H1 (cell line): ENCODE results near the gene ZSWIM6. TPM values are rescaled to one million over a fixed set of nuclear protein-coding genes. Genes with fewer than 3 reads are reported as not detected.
A peak's percentile ranks its signal among the peaks of the same experiment; 100 is the strongest.

Experiments used
- CTCF ChIA-PET: fragments of 300-600 bp; sonication (Branson Sonifier 250); formaldehyde crosslinking; loops from one replicate; lab custom pipeline; 2021; ENCODE audit not compliant: partially characterized antibody; lab: Charles Lee
- POLR2A ChIA-PET: fragments of 300-600 bp; sonication (Branson Sonifier 250); formaldehyde crosslinking; loops from one replicate; lab custom pipeline; 2021; ENCODE audit warnings: inconsistent platforms; ENCODE audit not compliant: partially characterized antibody; lab: Charles Lee
- DNase-seq, 2 experiments: peaks; one replicate each; pipeline versions ENCODE4 v3.0.0 to v3.0.0-alpha.2; 2010 to 2022; ENCODE audit warnings: low spot score in 2 of 2, low read depth in 1 of 2, mixed read lengths in 1 of 2
- FAIRE-seq: peaks from 2 replicates; lab custom pipeline; 2011; peaks lifted over from hg19 to GRCh38; lab: Jason Lieb, UNC
- H2AFZ ChIP-seq: 2 replicates; pipeline ENCODE4 v1.8.1; 2012; ENCODE audit warnings: low read length, inconsistent platforms
- H2AK5ac ChIP-seq: 2 replicates; pipeline ENCODE4 v1.6.1; 2013; ENCODE audit warnings: low read depth, low read length
- H2BK120ac ChIP-seq: replicated peaks from 2 replicates; pipeline ENCODE3; 2013; ENCODE audit warnings: low read depth, low read length, inconsistent platforms
- H2BK12ac ChIP-seq: 2 replicates; pipeline ENCODE4 v1.6.1; 2013; ENCODE audit warnings: low read depth, low read length
- H2BK15ac ChIP-seq: 2 replicates; pipeline ENCODE4 v1.6.1; 2013; ENCODE audit warnings: low read length
- H2BK20ac ChIP-seq: 2 replicates; pipeline ENCODE4 v1.6.1; 2013; ENCODE audit warnings: low read length
- H2BK5ac ChIP-seq: 2 replicates; pipeline ENCODE4 v1.6.1; 2013; ENCODE audit warnings: low read depth, low read length
- H3K14ac ChIP-seq: 2 replicates; pipeline ENCODE4 v1.6.1; 2013; ENCODE audit warnings: inconsistent platforms; ENCODE audit not compliant: insufficient read length
- H3K18ac ChIP-seq: 2 replicates; pipeline ENCODE4 v1.6.1; 2013; ENCODE audit warnings: low read length; ENCODE audit errors: extremely low read depth
- H3K23ac ChIP-seq: 2 replicates; pipeline ENCODE4 v1.6.1; 2013; ENCODE audit warnings: inconsistent platforms; ENCODE audit not compliant: insufficient read length
- H3K23me2 ChIP-seq: 2 replicates; pipeline ENCODE4 v1.6.1; 2013; ENCODE audit warnings: low read depth, low read length
- H3K27ac ChIP-seq: 2 replicates; pipeline ENCODE4 v1.6.1; 2011; ENCODE audit warnings: low read depth, low read length, inconsistent platforms
- H3K27me3 ChIP-seq, 4 experiments: replicated peaks in 1 of 4; 1 replicate in 1 of 4; 2 replicates in 3 of 4; pipeline versions ENCODE4 v1.6.1 to v1.8.1; 2011 to 2013; ENCODE audit warnings: low read length in 3 of 4, mild to moderate bottlenecking in 3 of 4, inconsistent platforms in 2 of 4, mixed read lengths in 2 of 4, moderate library complexity in 1 of 4; ENCODE audit not compliant: control insufficient read depth in 3 of 4, insufficient read depth in 3 of 4; ENCODE audit errors: extremely low read depth in 1 of 4
- H3K36me3 ChIP-seq, 4 experiments: 2 replicates each; pipeline versions ENCODE4 v1.6.1 to v1.8.1; 2011 to 2013; ENCODE audit warnings: mild to moderate bottlenecking in 4 of 4, low read length in 3 of 4, moderate library complexity in 2 of 4, control low read depth in 1 of 4, inconsistent platforms in 1 of 4; ENCODE audit not compliant: insufficient read depth in 4 of 4, control insufficient read depth in 2 of 4
- H3K4ac ChIP-seq: replicated peaks from 2 replicates; pipeline ENCODE3; 2013; ENCODE audit warnings: low read length, low read depth, mixed read lengths, inconsistent platforms; ENCODE audit not compliant: insufficient read length
- H3K4me1 ChIP-seq, 4 experiments: replicated peaks in 1 of 4; 1 replicate in 1 of 4; 2 replicates in 3 of 4; pipeline versions ENCODE4 v1.6.1 to v1.8.1; 2011 to 2013; ENCODE audit warnings: low read length in 3 of 4, inconsistent platforms in 2 of 4, mixed read lengths in 1 of 4; ENCODE audit not compliant: insufficient read depth in 4 of 4, control insufficient read depth in 3 of 4
- H3K4me2 ChIP-seq, 2 experiments: 2 replicates each; pipeline versions ENCODE4 v1.6.1 to v1.8.1; 2011 to 2013; ENCODE audit warnings: low read depth in 2 of 2, low read length in 2 of 2, control low read depth in 1 of 2, inconsistent platforms in 1 of 2, mild to moderate bottlenecking in 1 of 2; ENCODE audit not compliant: insufficient read depth in 1 of 2
- H3K4me3 ChIP-seq, 4 experiments: fragments of 200-600, 300-600 bp in 1 of 4; sonication (generic), shearing (Covaris generic), sonication (Bioruptor Twin) in 1 of 4; 2 replicates each; pipeline versions ENCODE4 v1.5.1 to v1.8.1; 2011 to 2016; ENCODE audit warnings: low read length in 4 of 4, low read depth in 3 of 4, control low read depth in 2 of 4, inconsistent platforms in 2 of 4, mild to moderate bottlenecking in 2 of 4, mixed read lengths in 1 of 4, moderate library complexity in 1 of 4; ENCODE audit not compliant: insufficient read depth in 2 of 4; ENCODE audit errors: extremely low read depth in 1 of 4
- H3K56ac ChIP-seq: replicated peaks from 2 replicates; pipeline ENCODE3; 2013; ENCODE audit warnings: low read depth, mild to moderate bottlenecking, mixed read lengths, low read length, inconsistent platforms; ENCODE audit not compliant: insufficient read length
- H3K79me1 ChIP-seq: 2 replicates; pipeline ENCODE4 v1.6.1; 2013; ENCODE audit warnings: low read depth, low read length, control low read depth
- H3K79me2 ChIP-seq, 2 experiments: 2 replicates each; pipeline versions ENCODE4 v1.6.1 to v1.8.1; 2012 to 2013; ENCODE audit warnings: low read length in 2 of 2, mild to moderate bottlenecking in 2 of 2, inconsistent platforms in 1 of 2; ENCODE audit not compliant: insufficient read depth in 2 of 2, control insufficient read depth in 1 of 2
- H3K9ac ChIP-seq, 4 experiments: replicated peaks in 1 of 4; 1 replicate in 1 of 4; 2 replicates in 3 of 4; pipeline versions ENCODE4 v1.6.1 to v1.8.1; 2011 to 2013; ENCODE audit warnings: low read depth in 3 of 4, low read length in 3 of 4, control low read depth in 2 of 4, mild to moderate bottlenecking in 2 of 4, moderate library complexity in 2 of 4, inconsistent platforms in 1 of 4; ENCODE audit errors: extremely low read depth in 1 of 4
- H3K9me3 ChIP-seq, 2 experiments: 2 replicates each; pipeline versions ENCODE4 v1.6.1 to v1.8.1; 2012 to 2013; ENCODE audit warnings: mild to moderate bottlenecking in 2 of 2, moderate library complexity in 2 of 2, control low read depth in 1 of 2, inconsistent platforms in 1 of 2, low read depth in 1 of 2, low read length in 1 of 2, mixed read lengths in 1 of 2; ENCODE audit not compliant: insufficient read depth in 2 of 2
- H4K20me1 ChIP-seq, 2 experiments: replicated peaks in 1 of 2; 2 replicates each; pipeline versions ENCODE3 to v1.8.1; 2011 to 2013; ENCODE audit warnings: inconsistent platforms in 2 of 2, low read length in 2 of 2, mild to moderate bottlenecking in 1 of 2; ENCODE audit not compliant: insufficient read depth in 2 of 2, control insufficient read depth in 1 of 2
- H4K5ac ChIP-seq: 2 replicates; pipeline ENCODE4 v1.6.1; 2013; ENCODE audit warnings: low read length, low read depth, mixed read lengths, inconsistent platforms; ENCODE audit not compliant: insufficient read length
- H4K8ac ChIP-seq: 2 replicates; pipeline ENCODE4 v1.8.0; 2013; ENCODE audit warnings: mild to moderate bottlenecking, moderate library complexity, low read length, inconsistent platforms; ENCODE audit not compliant: insufficient read depth; ENCODE audit errors: extremely low read depth
- H4K91ac ChIP-seq: replicated peaks from 2 replicates; pipeline ENCODE3; 2013; ENCODE audit warnings: low read length, mixed read lengths, inconsistent platforms; ENCODE audit not compliant: insufficient read length
- CREB1 ChIP-seq: IDR thresholded peaks from 2 replicates; pipeline ENCODE4 v1.6.1; 2012; ENCODE audit warnings: inconsistent platforms
- GTF2F1 ChIP-seq: IDR thresholded peaks from 2 replicates; pipeline ENCODE4 v1.6.1; 2012; ENCODE audit warnings: low read depth, low read length, improper control_type of control experiment, borderline replicate concordance
- HDAC2 ChIP-seq, 2 experiments: fragments of 300-600 bp in 1 of 2; sonication (generic) in 1 of 2; IDR thresholded peaks; 2 replicates each; pipeline ENCODE4 v1.6.1; 2011 to 2012; ENCODE audit warnings: low read depth in 2 of 2, low read length in 2 of 2, mild to moderate bottlenecking in 2 of 2, moderate library complexity in 2 of 2, borderline replicate concordance in 1 of 2, inconsistent platforms in 1 of 2
- KDM5A ChIP-seq: fragments of 200-600 bp; IDR thresholded peaks from 2 replicates; pipeline ENCODE4 v1.7.1; 2012; ENCODE audit warnings: mild to moderate bottlenecking, low read length, inconsistent platforms, mixed read lengths
- SRF ChIP-seq: IDR thresholded peaks from 2 replicates; pipeline ENCODE4 v1.6.1; 2011; ENCODE audit warnings: mild to moderate bottlenecking, low read depth, low read length, moderate library complexity
- TBP ChIP-seq: IDR thresholded peaks from 2 replicates; pipeline ENCODE4 v1.6.1; 2011; ENCODE audit warnings: low read depth, low read length, improper control_type of control experiment
- TCF12 ChIP-seq: IDR thresholded peaks from 2 replicates; pipeline ENCODE4 v1.6.1; 2011; ENCODE audit warnings: low read depth, mild to moderate bottlenecking, low read length
- WGBS, 2 experiments: shearing (Covaris generic) in 1 of 2; methylation state at CpG; one replicate each; pipeline versions ENCODE4 v1.1.6 to v1.1.7; 2013 to 2015; ENCODE audit warnings: low lambda C conversion rate in 2 of 2, mixed read lengths in 2 of 2, inconsistent platforms in 1 of 2, low coverage in 1 of 2, missing lambda C conversion rate in 1 of 2; ENCODE audit not compliant: insufficient replicate concordance in 2 of 2, insufficient coverage in 1 of 2, insufficient read length in 1 of 2; ENCODE audit errors: extremely low coverage in 1 of 2, missing lambda C conversion rate in 1 of 2; 5-methylcytosine and 5-hydroxymethylcytosine counted together
- long read RNA-seq, 2 experiments: library from RNA in 1 of 2; library from capped mRNA in 1 of 2; stranded (forward); transcript quantifications; one replicate each; pipeline ENCODE4 v2.0.0, GENCODE V29; 2021; ENCODE audit warnings: inconsistent platforms in 1 of 2
- polyA minus RNA-seq, 3 experiments: library from RNA; depleted of rRNA, polyadenylated mRNA; stranded (reverse); fragments of >200 nt; gene quantifications; 1 replicate in 2 of 3; 2 replicates in 1 of 3; pipeline ENCODE4 v1.2.3, GENCODE V29; 2011
- polyA plus RNA-seq, 7 experiments: library from polyadenylated mRNA; depleted of rRNA in 3 of 7; stranded (reverse) in 5 of 7; unstranded in 2 of 7; fragments of >200 nt in 5 of 7; fragments of 200-250 nt in 2 of 7; gene quantifications; 1 replicate in 5 of 7; 2 replicates in 1 of 7; 4 replicates in 1 of 7; pipeline versions ENCODE4 v1.2.1 to v1.2.3, GENCODE V29; 2011 to 2013; ENCODE audit warnings: missing spikeins in 2 of 7, mixed read lengths in 2 of 7
- total RNA-seq: library from RNA; stranded (reverse); fragmentation: NEBNext Ultra II Directional; extraction: Animal tissue kit (Norgen Biotek cat#: 25700); gene quantifications from 2 replicates; pipeline ENCODE4 v1.2.1, GENCODE V29; 2021

ZSWIM6 gene
- total RNA-seq (11.4 and 12.4 TPM in 2 replicates), polyA plus RNA-seq (2011; rRNA removed) (6.7 and 7.9 TPM in 2 replicates), polyA minus RNA-seq (2011; rRNA and poly(A)+ RNA removed) (28.0 and 30.8 TPM in 2 replicates)
- polyA plus RNA-seq (2011; cell fraction: cytosol; rRNA removed) = 6.9 TPM
- 13.6 TPM for polyA plus RNA-seq (2011; cell fraction: nucleus; rRNA removed)
- polyA plus RNA-seq (2012, experiment 1 of 2) = 6.3 to 8.9 TPM (median 7.9 TPM) in 4 replicates
- polyA plus RNA-seq (2012, experiment 2 of 2) = 0.88 TPM
- 7.7 TPM for polyA plus RNA-seq (2013, experiment 1 of 2)
- polyA plus RNA-seq (2013, experiment 2 of 2) = 7.1 TPM
- polyA minus RNA-seq (2011; cell fraction: cytosol; rRNA and poly(A)+ RNA removed) = 11.1 TPM
- 17.0 TPM for polyA minus RNA-seq (2011; cell fraction: nucleus; rRNA and poly(A)+ RNA removed)
- long read RNA-seq, experiment 1, full-length matches to known transcripts = 1 of 14 reads
- long read RNA-seq, experiment 1, partial matches to known transcripts = 3 of 14 reads
- long read RNA-seq, experiment 1, other reads (novel, unspliced or antisense) = 10 of 14 reads
- long read RNA-seq, experiment 2, partial matches to known transcripts = 0 of 6 reads
- long read RNA-seq, experiment 2, other reads (novel, unspliced or antisense) = 6 of 6 reads

GRCh38 chr5:61331407-61332357, at the start of gene ZSWIM6:
Gene ZSWIM6, plus strand, starts transcription at chr5:61332258. Its CDS starts 15 bp downstream, at chr5:61332273.
- H2BK20ac ChIP-seq = no peak within 1 kb of the TSS
- peak within 1 kb of the TSS; percentile 82 for H4K8ac ChIP-seq
- peak within 1 kb of the TSS; percentile 69 to 93 (median 79) for H3K4me3 ChIP-seq
- H3K27ac ChIP-seq = no peak within 1 kb of the TSS; the same call in 1 of the 2 replicates
- no peak within 1 kb of the TSS for H3K23ac ChIP-seq
- H2AFZ ChIP-seq = no peak within 1 kb of the TSS
- peak within 1 kb of the TSS; percentile 69 to 97 for H3K4me2 ChIP-seq
- peaks cover 13% of the 10 kb centered on the region; the same call in 1 of the 2 replicates for H3K23me2 ChIP-seq
- H3K56ac ChIP-seq = no peak within 1 kb of the TSS
- POLR2A ChIA-PET = interaction anchor here (0.5 to 2.4 kb wide), 24 partner anchors 10 to 632 kb away, joined by 3 to 20 read pairs (median 3); partner anchors contain the start of genes ERCC8, NDUFAF2 and SMIM15
- peaks cover 25 to 33% of the 10 kb centered on the region in 2 experiments for H4K20me1 ChIP-seq
- WGBS, 2 experiments = 1% methylated on average over 28 of the region's 91 CpGs; no CpG with 5 or more reads in 1 of the 2 experiments
- FAIRE-seq (no peak), DNase-seq (peak; percentile 97)
- no peak within 1 kb of the TSS for H3K4ac ChIP-seq
- no peak within 1 kb of the TSS for H2BK15ac ChIP-seq
- peak within 1 kb of the TSS; percentile 66; the same call in 1 of the 2 replicates for H2BK5ac ChIP-seq
- H3K36me3 ChIP-seq = no peaks in the 10 kb centered on the region
- no peak within 1 kb of the TSS for H3K14ac ChIP-seq
- H2BK120ac ChIP-seq = no peak within 1 kb of the TSS
- H3K27me3 ChIP-seq = peaks cover 18 to 68% (median 44%) of the 10 kb centered on the region in 4 experiments
- H3K9ac ChIP-seq = peak within 1 kb of the TSS; percentile 15 to 90 (median 56); a peak in 6 of 7 replicates
- H3K9me3 ChIP-seq = no peaks in the 10 kb centered on the region
- peak within 1 kb of the TSS; percentile 80; the same call in 1 of the 2 replicates for H2BK12ac ChIP-seq
- H4K5ac ChIP-seq = peak within 1 kb of the TSS; percentile 78
- H2AK5ac ChIP-seq = no peak within 1 kb of the TSS
- H4K91ac ChIP-seq = peak within 1 kb of the TSS; percentile 47
- peaks cover 0 to 29% of the 10 kb centered on the region in 2 experiments; a peak in 2 of 4 replicates for H3K79me2 ChIP-seq
- no peaks in the 10 kb centered on the region for H3K79me1 ChIP-seq
- CTCF ChIA-PET = interaction anchor here (0.7 to 2.5 kb wide), 8 partner anchors 26 to 607 kb away, joined by 3 to 9 read pairs (median 4); no protein-coding TSS in a partner anchor
- H3K18ac ChIP-seq = peak within 1 kb of the TSS; percentile 71
- peaks cover 3 to 16% (median 10%) of the 10 kb centered on the region in 4 experiments; a peak in 6 of 7 replicates for H3K4me1 ChIP-seq
- peak; percentile 100 for TF ChIP-seq SRF
- peak; percentile 98 for TF ChIP-seq TBP
- TF ChIP-seq HDAC2 (IDR thresholded peaks at IDR 0.05; ENCODE audit: borderline replicate concordance in 1 of 2, low read depth in 2 of 2, low read length in 2 of 2) = peak in 1 of 2 experiments; percentile 93; a peak in 3 of 4 replicates
- TF ChIP-seq TCF12 = no peak
- TF ChIP-seq KDM5A = no peak
- no peak for TF ChIP-seq GTF2F1
- peak; percentile 98 for TF ChIP-seq CREB1
